EL (cell line): ENCODE results near the gene PSMA2.

ENCODE experiments used
- DNase-seq: peaks from one replicate; pipeline ENCODE4 v3.0.0-alpha.2; 2016

PSMA2 gene

GRCh38 chr7:42939457-42940240 is 7.7 kb upstream of the PSMA2 start:
- DNase-seq = no peak

DNA sequence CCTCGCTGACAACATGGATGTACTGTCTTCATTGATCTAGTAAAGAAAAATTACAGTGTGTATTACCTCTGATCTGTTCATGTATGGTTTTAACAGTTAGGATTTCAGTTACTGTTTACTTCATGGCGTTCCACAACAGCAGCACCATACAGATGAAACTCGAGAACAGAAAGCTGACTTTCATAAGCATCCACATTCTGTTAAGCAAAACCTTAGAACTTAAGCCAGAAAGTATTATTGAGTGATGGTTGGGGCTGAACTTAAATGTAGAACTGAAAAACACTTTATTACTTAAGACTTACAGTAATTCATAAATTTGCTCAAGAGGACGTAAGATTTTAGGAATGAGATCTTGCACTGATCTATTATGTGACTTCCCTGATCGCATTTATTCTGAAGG is 3.9 kb upstream of the PSMA2 start:
- DNase-seq = no peak

DNA sequence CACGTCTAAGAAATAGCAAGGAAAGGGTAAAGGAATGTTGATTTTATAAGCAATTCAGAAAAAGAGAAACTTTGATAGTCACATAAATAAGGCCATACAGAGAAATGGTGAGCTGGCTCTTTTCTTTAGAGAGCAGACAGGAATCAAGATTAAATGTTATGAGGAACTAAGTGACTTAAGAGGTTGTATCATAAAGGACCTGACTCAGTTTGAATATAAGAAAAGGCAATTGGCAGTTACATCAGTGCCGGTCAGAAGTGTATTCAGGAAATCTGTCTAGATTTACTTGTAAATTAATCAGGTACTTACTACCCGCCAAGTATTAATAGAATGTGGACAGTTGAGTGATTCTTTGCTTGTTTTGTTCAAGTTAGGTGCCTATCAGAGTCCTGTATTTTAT is 2.3 kb upstream of the PSMA2 start:
- no peak for DNase-seq

DNA sequence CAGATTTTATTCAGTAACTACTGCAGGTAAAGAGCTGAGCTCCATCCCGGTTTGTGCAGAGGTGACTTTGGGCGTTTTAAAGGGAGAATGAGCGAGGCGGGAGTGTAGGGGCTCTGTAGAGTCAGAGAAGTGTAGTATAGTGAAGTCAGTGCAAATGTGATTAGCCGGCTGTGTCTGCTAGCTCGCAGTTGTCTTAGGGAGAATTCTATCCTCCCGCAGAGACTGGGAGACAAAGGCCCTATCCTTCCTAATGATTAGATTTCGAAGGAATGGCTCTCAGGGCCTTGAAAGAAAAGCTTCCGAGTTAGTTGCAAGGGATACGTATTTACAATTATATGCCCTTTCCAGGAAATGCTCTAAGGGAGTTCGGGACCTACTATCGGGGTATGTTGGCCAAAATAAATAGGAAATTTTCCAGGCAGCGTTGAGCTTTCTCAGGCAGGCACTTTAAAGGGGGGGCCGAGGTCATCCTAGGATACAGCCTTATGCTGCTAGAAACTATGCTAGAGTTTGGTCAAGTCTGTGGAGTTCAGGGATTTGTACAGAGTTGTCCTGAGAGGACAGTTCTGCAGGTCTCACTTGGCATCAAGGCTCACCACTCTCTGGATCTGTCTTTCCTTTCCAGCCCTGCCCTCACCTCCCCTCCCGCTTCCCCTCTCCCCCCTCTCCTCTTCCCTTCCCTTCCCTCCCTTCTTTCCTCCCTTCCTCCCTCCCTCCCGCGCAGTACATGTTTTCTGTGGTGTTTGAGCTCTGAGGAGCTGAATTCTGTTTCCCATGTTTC is 1.0 kb upstream of the PSMA2 start:
- DNase-seq = peak; percentile 33

- DNase-seq = no peak
These were observed 534 bp downstream of the PSMA2 start for GRCh38 chr7:42931447-42931833.

- DNase-seq = no peak
These were observed 1.1 kb downstream of the PSMA2 start for GRCh38 chr7:42930889-42931288.

GRCh38 chr7:42929449-42929848 is 2.5 kb downstream of the PSMA2 start:
- no peak for DNase-seq

DNA sequence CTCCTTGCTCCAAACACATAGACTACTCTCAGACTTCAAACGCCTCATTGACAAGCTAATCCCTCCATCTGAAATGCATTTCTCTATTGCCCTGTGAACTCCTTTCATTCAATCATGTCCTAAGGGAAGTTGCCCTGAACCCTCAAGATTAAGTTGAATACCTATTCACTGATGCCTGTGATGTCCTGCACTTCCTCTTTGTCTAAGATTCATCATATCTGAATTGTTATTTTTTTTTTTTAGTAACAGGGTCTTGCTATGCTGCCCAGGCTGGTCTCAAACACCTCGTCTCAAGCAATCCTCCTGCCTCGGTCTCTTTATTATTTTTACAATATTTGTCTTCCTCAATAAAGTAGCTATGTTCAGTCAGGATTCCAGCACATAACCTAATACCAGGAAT is 3.2 kb downstream of the PSMA2 start:
- DNase-seq = no peak

DNA sequence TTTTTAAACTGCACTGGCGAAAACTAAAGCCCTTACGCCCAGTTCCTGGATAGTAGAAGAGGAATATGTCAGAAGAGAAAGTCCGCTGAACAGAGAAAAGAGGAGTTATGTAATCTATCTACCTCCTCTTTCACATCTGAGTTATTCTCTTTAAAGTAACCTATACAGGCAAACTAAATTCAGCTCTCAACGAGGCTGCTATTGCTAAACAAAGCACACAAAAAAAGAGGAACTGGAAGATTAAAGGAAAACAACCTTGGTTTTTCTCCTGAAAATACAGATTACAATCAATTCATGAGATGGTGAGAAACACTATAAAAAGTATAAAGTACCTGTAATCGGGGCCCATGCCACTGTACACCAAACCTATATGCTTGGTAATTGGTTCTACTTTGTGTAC is 5.8 kb downstream of the PSMA2 start:
- no peak for DNase-seq

- no peak for DNase-seq
These were observed 6.3 kb downstream of the PSMA2 start for GRCh38 chr7:42925630-42926029.

DNA sequence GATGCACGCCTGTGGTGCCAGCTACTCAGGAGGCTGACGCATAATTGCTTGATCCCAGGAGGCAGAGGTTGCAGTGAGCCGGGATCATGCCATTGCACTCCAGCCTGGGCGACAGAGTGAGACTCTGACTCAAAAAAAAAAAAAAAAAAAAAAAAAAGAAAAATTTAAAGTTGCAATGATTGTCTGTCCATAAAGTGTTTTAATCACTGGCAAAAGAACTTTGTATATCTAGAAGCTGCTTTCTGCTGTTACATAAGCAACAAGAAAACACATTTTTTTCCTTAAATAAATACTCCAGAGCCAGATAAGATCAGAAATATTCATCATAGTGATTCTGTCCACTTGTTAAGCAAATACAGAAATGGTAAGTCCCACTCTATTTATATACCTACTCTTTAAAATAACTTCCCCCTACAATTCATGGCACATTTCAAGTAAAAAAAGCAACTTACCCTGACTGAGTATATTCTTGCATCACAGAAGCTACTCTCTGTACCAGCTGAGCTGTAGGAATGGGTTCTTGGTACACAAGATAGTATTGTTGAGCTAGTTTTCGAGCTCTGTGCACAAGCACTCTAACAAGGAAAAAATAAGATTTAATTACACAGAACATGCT is 7.6 kb downstream of the PSMA2 start:
- no peak for DNase-seq

GRCh38 chr7:42922017-42922753 is 9.8 kb downstream of the PSMA2 start:
- DNase-seq = no peak

GRCh38 chr7:42915356-42915755 is 16.6 kb downstream of the PSMA2 start:
- DNase-seq = peak; percentile 19

GRCh38 chr7:42914421-42915045 is 17.4 kb downstream of the PSMA2 start:
- peak; percentile 72 for DNase-seq

GRCh38 chr7:42914009-42914408 is 18.0 kb downstream of the PSMA2 start:
- no peak for DNase-seq

DNA sequence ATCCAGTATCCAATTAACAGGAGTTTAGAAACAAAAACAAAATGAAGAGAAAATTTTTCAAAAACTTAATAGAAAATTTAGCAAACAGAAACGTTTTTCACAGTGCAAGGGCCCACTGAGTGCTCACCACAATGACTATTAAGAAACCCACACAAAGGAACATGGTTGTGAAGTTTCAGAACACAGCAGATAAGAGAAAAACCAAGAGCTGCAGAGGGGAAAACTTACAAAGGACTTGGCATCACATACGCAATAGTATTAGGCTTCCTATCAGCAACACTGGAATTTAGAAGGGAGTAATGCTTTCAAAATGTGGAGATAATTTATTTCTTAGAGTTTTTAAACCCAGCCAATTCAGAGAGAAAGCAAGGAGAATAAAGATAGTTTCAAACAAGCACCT is 18.4 kb downstream of the PSMA2 start:
- no peak for DNase-seq

DNA sequence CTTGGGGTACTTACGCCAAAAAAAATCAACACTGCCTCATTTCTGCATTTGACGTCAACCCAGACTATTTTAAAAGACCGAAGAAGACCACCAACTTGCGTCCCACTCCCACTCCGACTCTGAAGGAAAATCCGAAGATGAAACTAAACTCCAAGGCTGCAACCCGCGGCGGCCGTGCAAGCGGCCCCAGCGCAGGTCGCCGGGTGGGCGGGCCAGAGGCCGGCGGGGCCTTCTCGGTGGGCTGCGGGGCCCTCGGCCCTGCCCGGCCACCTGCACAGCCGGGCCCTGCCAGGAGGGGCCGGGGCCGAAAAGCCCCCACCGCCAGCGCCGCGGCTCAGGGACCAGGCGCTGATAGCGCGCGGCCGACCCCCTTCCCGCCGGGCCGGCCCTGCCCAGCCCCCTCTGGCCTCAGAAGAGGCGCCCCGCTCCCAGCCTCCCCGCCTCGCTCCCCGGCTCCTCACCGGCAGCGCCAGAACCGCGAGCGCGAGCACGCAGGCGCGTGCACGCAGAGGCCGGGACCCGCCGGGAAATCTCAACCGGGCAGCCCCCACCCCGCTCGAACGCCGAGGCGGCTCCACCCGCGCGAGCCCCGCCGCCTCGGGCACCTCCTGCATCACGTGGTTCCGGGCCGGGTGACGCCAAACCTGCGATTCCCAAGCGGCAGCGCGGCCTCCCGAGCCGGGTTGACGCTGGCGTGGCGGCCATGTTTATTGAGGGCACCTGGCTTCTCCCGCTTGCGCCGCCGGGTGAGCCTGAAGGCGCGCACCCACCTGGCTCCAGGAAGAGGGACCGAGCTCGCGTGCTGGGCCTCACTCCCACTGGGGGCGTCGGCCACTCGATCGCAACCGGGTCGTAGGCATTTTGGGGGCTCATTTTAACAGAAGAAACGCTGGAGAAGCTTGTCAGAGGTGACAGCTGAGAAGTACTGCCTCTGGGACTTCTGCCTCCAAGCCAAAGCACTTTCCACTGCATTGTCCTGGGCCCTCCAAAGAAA is 20.2 kb downstream of the PSMA2 start, which contains the start of gene C7orf25:
Gene C7orf25, minus strand, starts transcription at position 617 of the 994 bp plus-strand sequence. CDS start 1,170 bp downstream, outside the sequence.
- DNase-seq = peak; percentile 91

DNA sequence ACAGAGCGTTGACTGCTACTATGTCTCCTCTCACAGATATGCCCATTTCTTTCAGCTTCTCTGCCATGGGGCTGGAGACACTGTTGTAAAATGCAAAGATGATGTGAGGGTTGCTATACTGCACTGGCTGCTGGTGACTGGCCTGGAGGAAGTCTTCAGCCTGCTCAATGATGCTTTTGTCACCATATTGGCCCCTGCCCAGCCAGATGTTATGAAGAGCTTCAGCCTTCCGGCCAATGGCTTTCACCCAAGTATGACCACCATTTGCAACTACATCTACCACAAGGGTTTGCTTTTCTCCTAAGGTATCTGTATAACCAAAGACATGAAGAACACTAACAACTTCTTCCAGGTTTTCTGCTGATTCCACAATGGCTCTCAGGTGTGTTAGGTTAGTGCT is 21.7 kb downstream of the PSMA2 start:
- DNase-seq = no peak

DNA sequence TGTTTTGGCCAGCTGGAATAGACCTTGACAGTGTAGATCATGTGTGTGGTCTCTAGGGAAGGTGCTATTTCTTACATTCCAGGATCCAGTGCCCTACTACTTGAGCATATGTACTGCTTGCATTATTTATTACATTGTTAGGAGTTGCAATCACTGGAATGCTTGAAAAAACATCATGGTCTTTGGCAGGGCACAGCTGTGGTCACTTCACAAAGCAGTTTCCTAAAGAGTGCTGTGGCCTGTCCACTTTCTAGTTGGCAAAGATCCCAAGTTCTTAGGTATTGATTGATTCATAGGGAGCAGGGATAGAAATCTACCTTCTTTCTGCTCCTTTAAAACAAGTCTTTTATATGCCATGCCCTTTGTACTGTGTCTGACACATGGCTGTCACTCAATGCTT is 24.7 kb downstream of the PSMA2 start:
- peak; percentile 50 for DNase-seq

DNA sequence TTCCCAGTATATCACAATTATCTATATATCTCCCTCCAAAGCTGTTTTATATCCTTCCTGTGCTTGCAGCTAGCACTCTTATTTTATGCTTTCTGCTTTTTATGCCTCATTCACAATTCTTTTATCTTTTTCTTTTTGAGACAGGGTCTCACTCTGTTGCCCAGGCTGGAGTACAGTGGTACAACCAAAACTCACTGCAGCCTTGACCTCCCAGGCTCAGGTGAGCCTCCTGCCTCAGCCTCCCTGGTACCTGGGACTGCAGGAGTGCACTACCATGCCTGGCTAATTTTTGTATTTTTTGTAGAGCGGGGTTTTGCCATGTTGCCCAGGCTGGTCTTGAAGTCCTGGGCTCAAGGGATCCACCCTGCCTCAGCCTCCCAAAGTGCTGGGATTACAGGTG is 25.8 kb downstream of the PSMA2 start:
- no peak for DNase-seq

DNA sequence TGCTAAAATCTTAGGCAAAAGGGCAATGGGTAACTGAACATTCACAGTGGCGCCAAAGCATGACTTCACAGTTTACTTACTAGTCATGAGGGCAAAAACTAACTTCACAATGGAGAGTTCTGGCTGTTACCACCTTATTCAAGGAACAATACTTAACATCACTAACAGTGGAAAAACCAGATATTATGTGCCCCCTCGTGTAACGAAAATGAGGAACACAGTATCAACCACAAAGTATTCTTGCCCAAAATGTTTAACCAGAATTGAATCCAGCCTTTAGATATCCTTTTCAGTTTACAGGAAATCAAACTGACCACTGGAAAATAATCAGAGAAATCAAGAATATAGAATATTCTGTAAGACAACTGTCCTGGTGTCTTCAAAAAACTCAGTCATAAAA is 29.6 kb downstream of the PSMA2 start:
- no peak for DNase-seq
